H9 (cell line): ENCODE data around the gene SOSTDC1. TPM values are rescaled to one million over a fixed set of nuclear protein-coding genes. Genes with fewer than 3 reads are reported as not detected.

Experiments used
- DNase-seq: peaks from one replicate; pipeline ENCODE4 v3.0.0-alpha.2; 2017
- H2AFZ ChIP-seq: one replicate; pipeline ENCODE4 v1.6.1; 2013; ENCODE audit warnings: mild to moderate bottlenecking, low read length, control low read depth, moderate library complexity
- H2AK5ac ChIP-seq: 2 replicates; pipeline ENCODE4 v1.6.1; 2013; ENCODE audit warnings: low read length, control low read depth, mixed read lengths; ENCODE audit not compliant: insufficient read length
- H2BK120ac ChIP-seq: one replicate; pipeline ENCODE4 v1.6.1; 2013; ENCODE audit warnings: low read depth, mild to moderate bottlenecking, low read length, control low read depth, inconsistent platforms; ENCODE audit not compliant: poor library complexity, severe bottlenecking
- H2BK12ac ChIP-seq: 2 replicates; pipeline ENCODE4 v1.6.1; 2013; ENCODE audit warnings: low read length, control low read depth, mixed read lengths, low read depth; ENCODE audit not compliant: insufficient read length
- H2BK15ac ChIP-seq: 2 replicates; pipeline ENCODE4 v1.6.1; 2013; ENCODE audit warnings: low read depth, low read length, control low read depth
- H2BK20ac ChIP-seq: one replicate; pipeline ENCODE4 v1.6.1; 2013; ENCODE audit warnings: low read depth, mild to moderate bottlenecking, low read length, control low read depth, inconsistent platforms; ENCODE audit not compliant: poor library complexity, severe bottlenecking
- H2BK5ac ChIP-seq: 2 replicates; pipeline ENCODE4 v1.6.1; 2013; ENCODE audit warnings: low read length, control low read depth, mixed read lengths; ENCODE audit not compliant: insufficient read length
- H3K14ac ChIP-seq: 2 replicates; pipeline ENCODE4 v1.6.1; 2013; ENCODE audit warnings: low read length, control low read depth; ENCODE audit not compliant: insufficient read depth
- H3K18ac ChIP-seq: 2 replicates; pipeline ENCODE4 v1.6.1; 2013; ENCODE audit warnings: low read depth, mild to moderate bottlenecking, mixed read lengths, low read length, control low read depth; ENCODE audit not compliant: insufficient read length
- H3K23ac ChIP-seq: 2 replicates; pipeline ENCODE4 v1.6.1; 2013; ENCODE audit warnings: low read length, control low read depth, mixed read lengths, low read depth; ENCODE audit not compliant: insufficient read length
- H3K23me2 ChIP-seq: 2 replicates; pipeline ENCODE4 v1.6.1; 2013; ENCODE audit warnings: low read depth, mild to moderate bottlenecking, mixed read lengths, low read length, control low read depth; ENCODE audit not compliant: insufficient read length, poor library complexity, severe bottlenecking
- H3K27ac ChIP-seq: 2 replicates; pipeline ENCODE4 v1.5.1; 2013; ENCODE audit warnings: low read length, control low read depth, mixed read lengths, low read depth; ENCODE audit not compliant: insufficient read length
- H3K27me3 ChIP-seq: 2 replicates; pipeline ENCODE4 v1.6.1; 2013; ENCODE audit warnings: low read length, control low read depth, inconsistent platforms; ENCODE audit not compliant: insufficient read depth
- H3K4ac ChIP-seq: 2 replicates; pipeline ENCODE4 v1.6.1; 2013; ENCODE audit warnings: low read depth, mild to moderate bottlenecking, control low read depth, inconsistent platforms, low read length, moderate library complexity
- H3K4me1 ChIP-seq: 2 replicates; pipeline ENCODE4 v1.6.1; 2013; ENCODE audit warnings: low read length, control low read depth, inconsistent platforms; ENCODE audit not compliant: insufficient read depth
- H3K4me2 ChIP-seq: 2 replicates; pipeline ENCODE4 v1.6.1; 2013; ENCODE audit warnings: low read length, control low read depth, mixed read lengths; ENCODE audit not compliant: insufficient read length, insufficient read depth
- H3K56ac ChIP-seq: 2 replicates; pipeline ENCODE4 v1.6.1; 2013; ENCODE audit warnings: low read depth, mild to moderate bottlenecking, mixed read lengths, low read length, control low read depth; ENCODE audit not compliant: insufficient read length
- H3K79me1 ChIP-seq: 2 replicates; pipeline ENCODE4 v1.6.1; 2013; ENCODE audit warnings: low read depth, mild to moderate bottlenecking, moderate library complexity, low read length, control low read depth, inconsistent platforms; ENCODE audit not compliant: insufficient read depth, poor library complexity, severe bottlenecking
- H3K79me2 ChIP-seq: 2 replicates; pipeline ENCODE4 v1.6.1; 2013; ENCODE audit warnings: low read length, control low read depth, inconsistent platforms; ENCODE audit not compliant: insufficient read depth
- H3K9ac ChIP-seq: 2 replicates; pipeline ENCODE4 v1.6.1; 2013; ENCODE audit warnings: low read length, control low read depth, mixed read lengths; ENCODE audit not compliant: insufficient read length; ENCODE audit errors: extremely low read depth
- H3K9me3 ChIP-seq: one replicate; pipeline ENCODE4 v1.6.1; 2013; ENCODE audit warnings: low read depth, low read length, inconsistent platforms; ENCODE audit not compliant: control insufficient read depth
- H3T11ph ChIP-seq: one replicate; pipeline ENCODE4 v1.6.1; 2013; ENCODE audit warnings: mild to moderate bottlenecking, low read length, control low read depth, inconsistent platforms
- H4K20me1 ChIP-seq: one replicate; pipeline ENCODE4 v1.6.1; 2013; ENCODE audit not compliant: control insufficient read depth, insufficient read length, insufficient read depth
- H4K5ac ChIP-seq: 2 replicates; pipeline ENCODE4 v1.6.1; 2013; ENCODE audit warnings: low read depth, mild to moderate bottlenecking, mixed read lengths, low read length, control low read depth; ENCODE audit not compliant: insufficient read length
- H4K8ac ChIP-seq: replicated peaks from 2 replicates; pipeline ENCODE4 v1.6.1; 2013; ENCODE audit warnings: low read length, control low read depth, mixed read lengths, low read depth; ENCODE audit not compliant: insufficient read length
- H4K91ac ChIP-seq: 2 replicates; pipeline ENCODE4 v1.6.1; 2013; ENCODE audit warnings: low read depth, mild to moderate bottlenecking, moderate library complexity, mixed read lengths, low read length, control low read depth; ENCODE audit not compliant: insufficient read length
- H3K27ac Mint-ChIP-seq, 3 experiments: 2 replicates in 2 of 3; 3 replicates in 1 of 3; pipeline ENCODE4 v1.8.0; 2020 to 2021; ENCODE audit warnings: mixed read lengths in 3 of 3, mild to moderate bottlenecking in 1 of 3, moderate library complexity in 1 of 3
- H3K27me3 Mint-ChIP-seq: 2 replicates; pipeline ENCODE4 v1.8.0; 2021; ENCODE audit warnings: low read depth, mild to moderate bottlenecking, moderate library complexity, mixed read lengths
- H3K36me3 Mint-ChIP-seq, 3 experiments: 2 replicates in 2 of 3; 3 replicates in 1 of 3; pipeline ENCODE4 v1.8.0; 2020 to 2021; ENCODE audit warnings: low read depth in 3 of 3, mixed read lengths in 3 of 3; ENCODE audit not compliant: insufficient read depth in 1 of 3
- H3K4me1 Mint-ChIP-seq, 2 experiments: 2 replicates each; pipeline ENCODE4 v1.8.0; 2020; ENCODE audit warnings: mixed read lengths in 2 of 2
- H3K4me3 Mint-ChIP-seq, 2 experiments: 2 replicates in 1 of 2; 3 replicates in 1 of 2; pipeline ENCODE4 v1.8.0; 2020 to 2021; ENCODE audit warnings: mild to moderate bottlenecking in 2 of 2, mixed read lengths in 2 of 2, moderate library complexity in 1 of 2
- H3K9me3 Mint-ChIP-seq, 2 experiments: 2 replicates in 1 of 2; 3 replicates in 1 of 2; pipeline ENCODE4 v1.8.0; 2020; ENCODE audit warnings: mild to moderate bottlenecking in 2 of 2, mixed read lengths in 2 of 2, moderate library complexity in 1 of 2
- WGBS: extraction: QIAGEN DNeasy Blood & Tissue Kit; methylation state at CpG from one replicate; pipeline ENCODE4 v1.1.7; 2013; ENCODE audit warnings: missing lambda C conversion rate, low lambda C conversion rate, mixed read lengths; ENCODE audit not compliant: insufficient read length; ENCODE audit errors: extremely low coverage; 5-methylcytosine and 5-hydroxymethylcytosine counted together
- total RNA-seq: library from RNA; stranded (reverse); gene quantifications from 2 replicates; pipeline ENCODE4 v1.2.1, GENCODE V29; 2021
- TF ChIP-seq, protein P1 (sequence below): fragments of 200-600 bp; sonication (generic); conservative IDR thresholded peaks from 3 replicates; pipeline ENCODE4 v1.8.0; 2021; ENCODE audit warnings: antibody characterized with exemption, mild to moderate bottlenecking

The SOSTDC1 gene
- total RNA-seq, 1 experiment from 2014 or later: not detected

DNA sequence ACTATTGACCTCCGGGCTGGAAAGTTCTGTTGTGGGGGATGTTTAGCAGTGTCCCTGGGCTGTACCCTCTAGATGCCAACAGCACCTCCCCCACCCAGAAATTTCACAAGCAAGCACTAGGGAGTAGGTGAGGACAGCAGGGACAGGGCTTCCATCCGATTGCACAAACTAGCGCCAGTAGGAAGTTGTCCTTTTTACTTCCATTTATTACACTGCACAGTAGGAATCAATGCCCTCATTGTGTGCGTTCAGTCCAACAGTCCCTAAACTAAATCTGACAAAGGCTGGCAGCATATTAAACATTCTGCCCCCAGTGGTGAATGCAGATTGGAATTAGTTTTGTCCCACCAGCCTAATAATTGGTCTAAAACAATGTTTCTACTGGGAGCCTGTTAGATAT is 6.4 kb upstream of the SOSTDC1 start:
- no peaks in the 10 kb centered on the region for H4K20me1 ChIP-seq
- H4K5ac ChIP-seq: no peak overlapping the region
- no peak overlapping the region for H3K14ac ChIP-seq
- no peak overlapping the region for H2BK20ac ChIP-seq
- no peak overlapping the region for H2BK120ac ChIP-seq
- Mint-ChIP-seq H3K4me1 (peaks cover 10 to 16% of the 10 kb centered on the region in 2 experiments), H3K27me3 (no peaks in the 10 kb centered on the region; the same call in 1 of the 2 replicates), H3K9me3 (no peaks in the 10 kb centered on the region), H3K36me3 (no peaks in the 10 kb centered on the region), H3K4me3 (no peak overlapping the region), H3K27ac (no peak overlapping the region)
- no peak overlapping the region for H3T11ph ChIP-seq
- H3K9ac ChIP-seq: no peak overlapping the region
- no peak overlapping the region for H3K18ac ChIP-seq
- no peaks in the 10 kb centered on the region for H3K9me3 ChIP-seq
- H4K8ac ChIP-seq: no peak overlapping the region
- no peaks in the 10 kb centered on the region for H3K23me2 ChIP-seq
- H4K91ac ChIP-seq: no peak overlapping the region
- H3K79me1 ChIP-seq: no peaks in the 10 kb centered on the region
- WGBS: no CpG with 5 or more reads among the region's 4 CpGs
- H2BK15ac ChIP-seq: no peak overlapping the region
- TF ChIP-seq, protein P1, sequence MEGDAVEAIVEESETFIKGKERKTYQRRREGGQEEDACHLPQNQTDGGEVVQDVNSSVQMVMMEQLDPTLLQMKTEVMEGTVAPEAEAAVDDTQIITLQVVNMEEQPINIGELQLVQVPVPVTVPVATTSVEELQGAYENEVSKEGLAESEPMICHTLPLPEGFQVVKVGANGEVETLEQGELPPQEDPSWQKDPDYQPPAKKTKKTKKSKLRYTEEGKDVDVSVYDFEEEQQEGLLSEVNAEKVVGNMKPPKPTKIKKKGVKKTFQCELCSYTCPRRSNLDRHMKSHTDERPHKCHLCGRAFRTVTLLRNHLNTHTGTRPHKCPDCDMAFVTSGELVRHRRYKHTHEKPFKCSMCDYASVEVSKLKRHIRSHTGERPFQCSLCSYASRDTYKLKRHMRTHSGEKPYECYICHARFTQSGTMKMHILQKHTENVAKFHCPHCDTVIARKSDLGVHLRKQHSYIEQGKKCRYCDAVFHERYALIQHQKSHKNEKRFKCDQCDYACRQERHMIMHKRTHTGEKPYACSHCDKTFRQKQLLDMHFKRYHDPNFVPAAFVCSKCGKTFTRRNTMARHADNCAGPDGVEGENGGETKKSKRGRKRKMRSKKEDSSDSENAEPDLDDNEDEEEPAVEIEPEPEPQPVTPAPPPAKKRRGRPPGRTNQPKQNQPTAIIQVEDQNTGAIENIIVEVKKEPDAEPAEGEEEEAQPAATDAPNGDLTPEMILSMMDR: no peak
- no peak overlapping the region for H2AFZ ChIP-seq
- no peaks in the 10 kb centered on the region for H3K4me1 ChIP-seq
- H3K4me2 ChIP-seq: no peak overlapping the region
- H3K4ac ChIP-seq: no peak overlapping the region
- no peak overlapping the region for H2BK5ac ChIP-seq
- H3K27ac ChIP-seq: no peak overlapping the region
- DNase-seq: no peak
- no peaks in the 10 kb centered on the region for H3K79me2 ChIP-seq
- no peaks in the 10 kb centered on the region for H3K27me3 ChIP-seq
- H3K56ac ChIP-seq: no peak overlapping the region
- H2BK12ac ChIP-seq: no peak overlapping the region
- no peak overlapping the region for H3K23ac ChIP-seq
- no peak overlapping the region for H2AK5ac ChIP-seq
